GM23338 (cell line): ENCODE results near the gene BICDL2. TPM values are rescaled to one million over a fixed set of nuclear protein-coding genes. Genes with fewer than 3 reads are reported as not detected.
"Not testable (repeated sequence)": the region's sequence is repeated elsewhere in the genome, so short reads cannot be mapped to it uniquely, and the experiment has no call there.

Experiments
- ATAC-seq: fragments of 200-7000 bp; cut with Tn5 transposase; 3 replicates; pipeline ENCODE4 v1.9.1; 2020
- DNase-seq: peaks from one replicate; pipeline ENCODE4 v3.0.0-alpha.2; 2015; ENCODE audit warnings: low spot score
- H2AFZ ChIP-seq: fragments of 200-600 bp; sonication (generic); 2 replicates; pipeline ENCODE4 v1.8.0; 2016; ENCODE audit warnings: antibody characterized with exemption, mild to moderate bottlenecking, moderate library complexity
- H3F3A ChIP-seq: fragments of 200-600 bp; sonication (generic); replicated peaks from 2 replicates; pipeline ENCODE4 v1.8.0; 2017; ENCODE audit warnings: antibody characterized with exemption, mixed run types, low read depth
- H3K27ac ChIP-seq: fragments of 200-600 bp; sonication (generic); 2 replicates; pipeline ENCODE4 v1.6.1; 2016; ENCODE audit warnings: low read depth
- H3K27me3 ChIP-seq: fragments of 200-600 bp; sonication (generic); 2 replicates; pipeline ENCODE4 v1.8.0; 2016; ENCODE audit warnings: mild to moderate bottlenecking, mixed run types, moderate library complexity; ENCODE audit not compliant: insufficient read depth
- H3K36me3 ChIP-seq: fragments of 200-600 bp; sonication (generic); 2 replicates; pipeline ENCODE4 v1.8.0; 2016; ENCODE audit warnings: mild to moderate bottlenecking; ENCODE audit not compliant: insufficient read depth
- H3K4me1 ChIP-seq: fragments of 200-600 bp; sonication (generic); 2 replicates; pipeline ENCODE4 v1.8.0; 2016; ENCODE audit warnings: mild to moderate bottlenecking, moderate library complexity; ENCODE audit not compliant: insufficient read depth
- H3K4me2 ChIP-seq: fragments of 200-600 bp; sonication (generic); 2 replicates; pipeline ENCODE4 v1.7.1; 2017; ENCODE audit warnings: mixed run types
- H3K4me3 ChIP-seq: fragments of 200-600 bp; sonication (generic); 2 replicates; pipeline ENCODE4 v1.6.1; 2016; ENCODE audit warnings: mixed run types
- H3K79me2 ChIP-seq: fragments of 200-600 bp; sonication (generic); replicated peaks from 2 replicates; pipeline ENCODE4 v1.8.0; 2017; ENCODE audit warnings: mild to moderate bottlenecking; ENCODE audit not compliant: insufficient read depth
- H3K9me2 ChIP-seq: fragments of 200-600 bp; sonication (generic); 2 replicates; pipeline ENCODE4 v1.8.0; 2017; ENCODE audit not compliant: insufficient read depth
- H4K20me1 ChIP-seq: fragments of 200-600 bp; sonication (generic); replicated peaks from 2 replicates; pipeline ENCODE4 v1.8.0; 2017; ENCODE audit warnings: mild to moderate bottlenecking; ENCODE audit not compliant: insufficient read depth
- H3K27ac Mint-ChIP-seq: 2 replicates; pipeline ENCODE4 v1.8.0; 2020; ENCODE audit warnings: inconsistent platforms, mild to moderate bottlenecking, moderate library complexity, mixed read lengths
- H3K27me3 Mint-ChIP-seq: 3 replicates; pipeline ENCODE4 v1.8.0; 2022; ENCODE audit warnings: low read depth, mild to moderate bottlenecking, moderate library complexity, mixed read lengths, inconsistent platforms; ENCODE audit not compliant: insufficient read depth, poor library complexity
- H3K36me3 Mint-ChIP-seq: 3 replicates; pipeline ENCODE4 v1.8.0; 2021; ENCODE audit warnings: low read depth, mild to moderate bottlenecking, inconsistent platforms, moderate library complexity, mixed read lengths
- H3K4me1 Mint-ChIP-seq: 3 replicates; pipeline ENCODE4 v1.8.0; 2020; ENCODE audit warnings: mild to moderate bottlenecking, inconsistent platforms, mixed read lengths
- H3K4me3 Mint-ChIP-seq: 3 replicates; pipeline ENCODE4 v1.8.0; 2021; ENCODE audit warnings: moderate library complexity, mild to moderate bottlenecking, inconsistent platforms, mixed read lengths
- H3K9me3 Mint-ChIP-seq: 3 replicates; pipeline ENCODE4 v1.8.0; 2020; ENCODE audit warnings: moderate library complexity, mild to moderate bottlenecking, inconsistent platforms, mixed read lengths
- CREB1 ChIP-seq: fragments of 250-450 bp; sonication (Bioruptor Pico); IDR thresholded peaks from 2 replicates; pipeline ENCODE4 v1.5.0; 2020; ENCODE audit warnings: low read depth, mild to moderate bottlenecking, moderate library complexity
- CTCF ChIP-seq, 2 experiments: fragments of 200-600 bp in 1 of 2; sonication (generic) in 1 of 2; conservative IDR thresholded peaks; 2 replicates each; pipeline versions ENCODE4 v1.5.1 to v1.6.1; 2016 to 2017; ENCODE audit warnings: antibody characterized with exemption in 2 of 2, low read depth in 2 of 2, mild to moderate bottlenecking in 2 of 2, moderate library complexity in 1 of 2
- EZH2 ChIP-seq: fragments of 200-600 bp; sonication (generic); IDR thresholded peaks from one replicate; pipeline ENCODE4 v1.8.0; 2017; ENCODE audit warnings: antibody characterized with exemption, mild to moderate bottlenecking, low read depth; ENCODE audit not compliant: unreplicated experiment
- EZH2phosphoT487 ChIP-seq: fragments of 200-600 bp; sonication (generic); IDR thresholded peaks from one replicate; pipeline ENCODE4 v1.8.1; 2018; ENCODE audit warnings: antibody characterized with exemption; ENCODE audit not compliant: unreplicated experiment
- NANOG ChIP-seq: IDR thresholded peaks from 2 replicates; pipeline ENCODE4 v1.6.1; 2016; ENCODE audit warnings: antibody characterized with exemption, borderline replicate concordance
- POLR2AphosphoS5 ChIP-seq: IDR thresholded peaks from 2 replicates; pipeline ENCODE4 v1.6.1; 2016; ENCODE audit warnings: antibody characterized with exemption, low read depth
- STAT1 ChIP-seq: IDR thresholded peaks from one replicate; pipeline ENCODE4 v1.6.1; 2016; ENCODE audit warnings: antibody characterized with exemption; ENCODE audit not compliant: unreplicated experiment
- ZNF114 ChIP-seq: fragments of 250-450 bp; sonication (Bioruptor Pico); IDR thresholded peaks from 2 replicates; pipeline ENCODE4 v1.5.0; 2020; ENCODE audit warnings: mild to moderate bottlenecking, moderate library complexity
- ZNF331 ChIP-seq: fragments of 250-450 bp; sonication (Bioruptor Pico); IDR thresholded peaks from 2 replicates; pipeline ENCODE4 v1.5.0; 2020; ENCODE audit warnings: low read depth, mild to moderate bottlenecking, moderate library complexity
- polyA plus RNA-seq: library from polyadenylated mRNA; unstranded; fragments of >200 nt; fragmentation: Nextera tagmentation; extraction: Ambion mirVana; gene quantifications from 2 replicates; pipeline ENCODE4 v1.2.1, GENCODE V29; 2016
- total RNA-seq: library from RNA; depleted of rRNA; stranded (reverse); fragments of >200 nt; shearing (Covaris generic); gene quantifications from 2 replicates; pipeline ENCODE4 v1.2.3, GENCODE V29; 2014
- TF ChIP-seq, protein P1 (sequence below): IDR thresholded peaks from one replicate; pipeline ENCODE4 v1.6.1; 2018; ENCODE audit warnings: antibody characterized with exemption; ENCODE audit not compliant: unreplicated experiment
- TF ChIP-seq, protein P2 (sequence below): IDR thresholded peaks from 2 replicates; pipeline ENCODE4 v1.6.1; 2016; ENCODE audit warnings: antibody characterized with exemption

The BICDL2 gene
- total and polyA plus RNA-seq, 2 experiments from 2014 or later: 12.7 to 18.4 TPM

DNA sequence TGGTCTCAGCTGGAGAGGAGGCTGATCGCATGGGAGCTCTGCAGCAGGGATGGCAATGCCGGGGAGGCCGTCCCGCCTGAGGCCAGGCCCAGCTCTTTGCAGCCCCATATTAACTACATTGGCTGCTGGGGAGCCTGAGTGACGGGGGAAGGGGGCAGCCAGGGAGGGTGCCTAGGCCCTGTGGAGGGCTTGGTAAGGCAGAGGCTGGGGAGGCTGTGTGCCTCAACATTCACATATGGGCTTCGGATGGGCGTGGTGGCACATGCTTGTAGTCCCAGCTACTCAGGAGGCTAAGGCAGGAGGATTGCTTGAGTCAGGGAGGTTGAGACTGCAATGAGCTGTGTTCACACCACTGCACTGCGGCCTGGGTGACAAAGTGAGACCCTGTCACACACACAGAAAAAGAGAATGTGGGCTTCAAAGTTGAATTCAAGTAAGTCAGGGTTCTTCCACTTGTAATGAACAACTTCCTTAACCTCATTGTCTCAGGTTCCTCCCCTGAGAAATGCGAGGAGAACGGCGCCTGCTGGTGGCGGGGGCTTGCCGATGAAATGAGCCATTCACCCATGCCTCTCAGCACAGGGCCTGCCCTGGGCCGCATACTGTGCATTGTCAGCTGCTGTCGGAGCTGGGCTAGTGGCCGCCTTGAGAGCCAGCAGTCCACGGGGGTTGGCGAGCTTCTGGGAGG is 36.0 kb upstream of the BICDL2 start:
- ATAC-seq (peak; percentile 71), DNase-seq (peak; percentile 53)
- peak in 1 of 2 experiments; percentile 60; a peak in 2 of 4 replicates for TF ChIP-seq CTCF (conservative IDR thresholded peaks at IDR 0.05; ENCODE audit: low read depth in 2 of 2)
- H4K20me1 ChIP-seq, H2AFZ ChIP-seq, H3F3A ChIP-seq, H3K9me2 ChIP-seq, H3K4me3 Mint-ChIP-seq, H3K4me3 ChIP-seq, H3K79me2 ChIP-seq, H3K27ac Mint-ChIP-seq, H3K4me2 ChIP-seq, H3K4me1 ChIP-seq, H3K36me3 ChIP-seq, H3K27me3 ChIP-seq, H3K27ac ChIP-seq, H3K9me3 Mint-ChIP-seq: not testable (repeated sequence)
- peaks cover 10% of the 10 kb centered on the region for H3K36me3 Mint-ChIP-seq
- peaks cover 18% of the 10 kb centered on the region for H3K27me3 Mint-ChIP-seq
- peaks cover 33% of the 10 kb centered on the region for H3K4me1 Mint-ChIP-seq

DNA sequence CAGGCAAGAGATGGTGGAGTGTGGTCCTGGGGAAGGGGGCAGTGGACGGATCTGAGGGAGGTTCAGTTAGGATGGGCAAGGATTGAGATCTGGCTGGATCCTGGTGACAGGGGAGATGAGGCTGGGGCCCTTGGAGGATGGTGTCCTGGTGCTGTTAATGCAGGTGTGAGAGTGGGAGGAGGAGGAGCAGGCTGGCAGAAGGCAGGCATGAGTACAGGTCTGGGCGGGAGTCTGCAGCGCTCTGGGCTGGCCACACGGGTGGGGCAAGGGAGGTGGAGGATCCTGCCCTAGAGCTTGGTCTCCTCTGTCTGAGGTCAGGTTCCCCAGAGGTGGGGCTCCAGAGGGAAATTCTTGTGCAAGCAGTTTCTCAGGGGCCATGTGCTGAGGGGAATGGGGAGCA is 35.4 kb upstream of the BICDL2 start:
- not testable (repeated sequence) for DNase-seq, H3K9me3 Mint-ChIP-seq, H3K36me3 ChIP-seq, H3K9me2 ChIP-seq, H3K4me3 Mint-ChIP-seq, H3K4me2 ChIP-seq, H3K36me3 Mint-ChIP-seq, H3K27ac ChIP-seq, H2AFZ ChIP-seq, H4K20me1 ChIP-seq, H3K4me1 ChIP-seq, H3K4me3 ChIP-seq, H3F3A ChIP-seq, H3K79me2 ChIP-seq, H3K27me3 ChIP-seq, H3K27ac Mint-ChIP-seq
- H3K4me1 Mint-ChIP-seq: peaks cover 33% of the 10 kb centered on the region
- peak; percentile 23 for ATAC-seq
- peaks cover 18% of the 10 kb centered on the region for H3K27me3 Mint-ChIP-seq

DNA sequence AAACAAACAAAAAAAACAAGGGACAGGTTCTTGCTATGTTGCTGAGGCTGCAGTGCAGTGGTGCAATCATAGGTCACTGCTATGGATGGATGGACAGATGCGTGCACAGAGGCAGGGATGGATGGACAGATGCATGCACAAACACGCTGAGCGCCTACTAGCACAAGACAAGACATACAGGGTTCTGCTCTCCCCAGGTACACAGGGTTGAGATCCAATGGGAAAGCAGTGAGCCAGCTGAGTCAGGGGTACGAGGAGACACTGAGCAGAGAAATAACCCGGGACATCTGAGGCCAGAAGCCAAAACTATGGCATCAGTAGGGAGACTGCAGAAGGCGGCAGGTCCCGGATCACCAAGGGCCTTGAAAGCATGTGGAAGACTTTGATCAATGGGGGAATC is 34.9 kb upstream of the BICDL2 start:
- H3K79me2 ChIP-seq: no peaks in the 10 kb centered on the region
- no peak overlapping the region for H3K4me2 ChIP-seq
- no peaks in the 10 kb centered on the region for H4K20me1 ChIP-seq
- peaks cover 31% of the 10 kb centered on the region for H3K4me1 Mint-ChIP-seq
- no peaks in the 10 kb centered on the region for H3K4me1 ChIP-seq
- ATAC-seq: no peak
- H3K27me3 Mint-ChIP-seq: peaks cover 19% of the 10 kb centered on the region
- H3K36me3 ChIP-seq: no peaks in the 10 kb centered on the region
- no peaks in the 10 kb centered on the region for H3F3A ChIP-seq
- no peak overlapping the region for H3K27ac Mint-ChIP-seq
- H2AFZ ChIP-seq: no peak overlapping the region
- no peaks in the 10 kb centered on the region; the same call in 1 of the 3 replicates for H3K9me3 Mint-ChIP-seq
- peaks cover 2% of the 10 kb centered on the region for H3K36me3 Mint-ChIP-seq
- H3K27ac ChIP-seq: no peak overlapping the region
- H3K9me2 ChIP-seq: no peaks in the 10 kb centered on the region
- no peak overlapping the region; the same call in 2 of the 3 replicates for H3K4me3 Mint-ChIP-seq
- DNase-seq: no peak
- no peaks in the 10 kb centered on the region for H3K27me3 ChIP-seq
- H3K4me3 ChIP-seq: no peak overlapping the region
- TF ChIP-seq STAT1: no peak
- no peak for TF ChIP-seq CREB1 (CRISPR knock-in tag)
- TF ChIP-seq NANOG: no peak
- TF ChIP-seq ZNF331 (CRISPR knock-in tag): no peak
- TF ChIP-seq, protein P1, sequence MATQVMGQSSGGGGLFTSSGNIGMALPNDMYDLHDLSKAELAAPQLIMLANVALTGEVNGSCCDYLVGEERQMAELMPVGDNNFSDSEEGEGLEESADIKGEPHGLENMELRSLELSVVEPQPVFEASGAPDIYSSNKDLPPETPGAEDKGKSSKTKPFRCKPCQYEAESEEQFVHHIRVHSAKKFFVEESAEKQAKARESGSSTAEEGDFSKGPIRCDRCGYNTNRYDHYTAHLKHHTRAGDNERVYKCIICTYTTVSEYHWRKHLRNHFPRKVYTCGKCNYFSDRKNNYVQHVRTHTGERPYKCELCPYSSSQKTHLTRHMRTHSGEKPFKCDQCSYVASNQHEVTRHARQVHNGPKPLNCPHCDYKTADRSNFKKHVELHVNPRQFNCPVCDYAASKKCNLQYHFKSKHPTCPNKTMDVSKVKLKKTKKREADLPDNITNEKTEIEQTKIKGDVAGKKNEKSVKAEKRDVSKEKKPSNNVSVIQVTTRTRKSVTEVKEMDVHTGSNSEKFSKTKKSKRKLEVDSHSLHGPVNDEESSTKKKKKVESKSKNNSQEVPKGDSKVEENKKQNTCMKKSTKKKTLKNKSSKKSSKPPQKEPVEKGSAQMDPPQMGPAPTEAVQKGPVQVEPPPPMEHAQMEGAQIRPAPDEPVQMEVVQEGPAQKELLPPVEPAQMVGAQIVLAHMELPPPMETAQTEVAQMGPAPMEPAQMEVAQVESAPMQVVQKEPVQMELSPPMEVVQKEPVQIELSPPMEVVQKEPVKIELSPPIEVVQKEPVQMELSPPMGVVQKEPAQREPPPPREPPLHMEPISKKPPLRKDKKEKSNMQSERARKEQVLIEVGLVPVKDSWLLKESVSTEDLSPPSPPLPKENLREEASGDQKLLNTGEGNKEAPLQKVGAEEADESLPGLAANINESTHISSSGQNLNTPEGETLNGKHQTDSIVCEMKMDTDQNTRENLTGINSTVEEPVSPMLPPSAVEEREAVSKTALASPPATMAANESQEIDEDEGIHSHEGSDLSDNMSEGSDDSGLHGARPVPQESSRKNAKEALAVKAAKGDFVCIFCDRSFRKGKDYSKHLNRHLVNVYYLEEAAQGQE: no peak
- no peak for TF ChIP-seq CTCF (conservative IDR thresholded peaks at IDR 0.05; ENCODE audit: low read depth in 2 of 2)
- TF ChIP-seq, protein P2, sequence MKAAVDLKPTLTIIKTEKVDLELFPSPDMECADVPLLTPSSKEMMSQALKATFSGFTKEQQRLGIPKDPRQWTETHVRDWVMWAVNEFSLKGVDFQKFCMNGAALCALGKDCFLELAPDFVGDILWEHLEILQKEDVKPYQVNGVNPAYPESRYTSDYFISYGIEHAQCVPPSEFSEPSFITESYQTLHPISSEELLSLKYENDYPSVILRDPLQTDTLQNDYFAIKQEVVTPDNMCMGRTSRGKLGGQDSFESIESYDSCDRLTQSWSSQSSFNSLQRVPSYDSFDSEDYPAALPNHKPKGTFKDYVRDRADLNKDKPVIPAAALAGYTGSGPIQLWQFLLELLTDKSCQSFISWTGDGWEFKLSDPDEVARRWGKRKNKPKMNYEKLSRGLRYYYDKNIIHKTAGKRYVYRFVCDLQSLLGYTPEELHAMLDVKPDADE: no peak
- no peak for TF ChIP-seq ZNF114
- TF ChIP-seq POLR2AphosphoS5: no peak
- no peak for TF ChIP-seq EZH2phosphoT487
- no peak for TF ChIP-seq EZH2
